ENCODE data around the gene GMFB.

Gene GMFB

DNA sequence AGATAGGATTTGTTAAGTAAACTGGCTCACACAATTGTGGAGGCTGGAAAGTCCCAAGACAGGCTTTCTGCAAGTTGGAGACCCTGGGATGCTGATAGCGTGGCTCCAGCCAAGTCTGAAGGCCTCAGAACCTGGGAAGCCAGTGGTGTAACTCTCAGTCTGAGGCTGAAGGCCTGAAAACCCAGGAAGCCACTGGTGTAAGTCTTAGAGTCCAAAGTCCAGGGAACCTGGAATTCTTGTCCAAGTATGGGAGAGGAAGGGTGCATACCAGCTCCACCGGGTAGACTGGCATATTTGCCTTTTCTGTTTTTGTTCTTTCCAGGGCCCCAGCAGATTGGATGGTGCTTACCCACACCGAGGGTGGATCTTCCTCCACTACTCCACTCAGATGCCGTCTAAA lies 18.1 kb downstream of the GMFB start:
- H3K36me3 ChIP-seq (ENCODE audit: control insufficient read depth in 2 of 2, insufficient read depth in 1 of 2, low read length in 2 of 2), result no peaks in the 10 kb centered on the region
- CTCF ChIA-PET, result interaction anchor here (0.6 kb wide), 1 partner anchor 497 kb away, joined by 4 read pairs; no protein-coding TSS in a partner anchor
- POLR2A ChIA-PET, result no interaction called here
- H3K4me1 ChIP-seq (ENCODE audit: control insufficient read depth, insufficient read depth, low read length), result peaks cover 18% of the 10 kb centered on the region
- TF ChIP-seq ZNF354C (tag by site-specific recombination; IDR thresholded peaks at IDR 0.05; ENCODE audit: borderline replicate concordance, low read depth) (no peak), ZNF76 (tag by site-specific recombination; IDR thresholded peaks at IDR 0.05; ENCODE audit: borderline replicate concordance, low read depth) (no peak), SP2 (tag by site-specific recombination; IDR thresholded peaks at IDR 0.05) (no peak), ZNF426 (tag by site-specific recombination; IDR thresholded peaks at IDR 0.05) (no peak), ZNF621 (tag by site-specific recombination; IDR thresholded peaks at IDR 0.05) (no peak), YY1 (tag by site-specific recombination; IDR thresholded peaks at IDR 0.05) (no peak), ZNF610 (tag by site-specific recombination; IDR thresholded peaks at IDR 0.05; ENCODE audit: borderline replicate concordance) (no peak), ZNF792 (tag by site-specific recombination; IDR thresholded peaks at IDR 0.05) (no peak), ZNF660 (tag by site-specific recombination; IDR thresholded peaks at IDR 0.05) (no peak), ZFP37 (tag by site-specific recombination; IDR thresholded peaks at IDR 0.05) (no peak), ZBTB20 (tag by site-specific recombination; IDR thresholded peaks at IDR 0.05) (no peak), ATF2 (tag by site-specific recombination; IDR thresholded peaks at IDR 0.05; ENCODE audit: low read depth) (no peak), ZNF629 (tag by site-specific recombination; IDR thresholded peaks at IDR 0.05) (no peak), BCL11A (tag by site-specific recombination; IDR thresholded peaks at IDR 0.05; ENCODE audit: low read depth) (no peak), ZNF423 (tag by site-specific recombination; IDR thresholded peaks at IDR 0.05) (no peak), ZNF24 (tag by site-specific recombination; IDR thresholded peaks at IDR 0.05) (no peak), ZNF132 (tag by site-specific recombination; IDR thresholded peaks at IDR 0.05; ENCODE audit: borderline replicate concordance) (no peak)
- TF ChIP-seq, protein P1, sequence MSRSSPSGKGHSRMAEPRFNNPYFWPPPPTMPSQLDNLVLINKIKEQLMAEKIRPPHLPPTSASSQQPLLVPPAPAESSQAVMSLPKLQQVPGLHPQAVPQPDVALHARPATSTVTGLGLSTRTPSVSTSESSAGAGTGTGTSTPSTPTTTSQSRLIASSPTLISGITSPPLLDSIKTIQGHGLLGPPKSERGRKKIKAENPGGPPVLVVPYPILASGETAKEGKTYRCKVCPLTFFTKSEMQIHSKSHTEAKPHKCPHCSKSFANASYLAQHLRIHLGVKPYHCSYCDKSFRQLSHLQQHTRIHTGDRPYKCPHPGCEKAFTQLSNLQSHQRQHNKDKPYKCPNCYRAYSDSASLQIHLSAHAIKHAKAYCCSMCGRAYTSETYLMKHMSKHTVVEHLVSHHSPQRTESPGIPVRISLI (tag by site-specific recombination; IDR thresholded peaks at IDR 0.05), result no peak
- H3K27ac ChIP-seq (ENCODE audit: extremely low read depth, low read depth, low read length), result no peak overlapping the region
- no peak overlapping the region for H3K4me3 ChIP-seq (ENCODE audit: low read depth, low read length)
- H3K9me3 ChIP-seq (ENCODE audit: control insufficient read depth, insufficient read depth, low read depth, low read length), result no peaks in the 10 kb centered on the region

- ChIA-PET CTCF (no interaction called here), POLR2A (no interaction called here)
- no peak overlapping the region for H3K4me3 ChIP-seq (ENCODE audit: low read depth, low read length)
- TF ChIP-seq CTCF (tag by site-specific recombination; IDR thresholded peaks at IDR 0.05), result no peak
- peak; percentile 89 for TF ChIP-seq ZNF707 (tag by site-specific recombination; IDR thresholded peaks at IDR 0.05)
- TF ChIP-seq SETDB1 (IDR thresholded peaks at IDR 0.05; ENCODE audit: insufficient read length, low read length), result peak; percentile 32
- no peak overlapping the region for H3K27ac ChIP-seq (ENCODE audit: extremely low read depth, low read depth, low read length)
- H3K36me3 ChIP-seq (ENCODE audit: control insufficient read depth in 2 of 2, insufficient read depth in 1 of 2, low read length in 2 of 2), result no peaks in the 10 kb centered on the region
- H3K9me3 ChIP-seq (ENCODE audit: control insufficient read depth, insufficient read depth, low read depth, low read length), result no peaks in the 10 kb centered on the region
- H3K4me1 ChIP-seq (ENCODE audit: control insufficient read depth, insufficient read depth, low read length), result peaks cover 1% of the 10 kb centered on the region; the same call in 1 of the 2 replicates
Observed at GRCh38 chr14:54467280-54467679, 21.5 kb downstream of the GMFB start.
